Psoas muscle (tissue), 8 donors: ENCODE results near the gene SLC25A41. TPM values are rescaled to one million over a fixed set of nuclear protein-coding genes. Genes with fewer than 3 reads are reported as not detected.

Source experiments
- ATAC-seq, 4 donors: fragments of 200-7000 bp; cut with Tn5 transposase; one replicate each; pipeline ENCODE4 v1.9.1; 2020; ENCODE audit warnings: moderate library complexity in 3 of 4, mild to moderate bottlenecking in 2 of 4
- DNase-seq, 2 donors: peaks; one replicate each; pipeline ENCODE4 v3.0.0-alpha.2; 2020
- H3K27ac ChIP-seq: fragments of 200-600 bp; one replicate; pipeline ENCODE4 v1.8.0; 2022
- H3K27me3 ChIP-seq, 3 donors: fragments of 200-600 bp in 1 of 3; one replicate each; pipeline versions ENCODE4 v1.6.1 to v1.8.0; 2013 to 2022; ENCODE audit warnings: low read length in 2 of 3, mild to moderate bottlenecking in 2 of 3, moderate library complexity in 1 of 3; ENCODE audit not compliant: insufficient read depth in 3 of 3
- H3K36me3 ChIP-seq, 2 donors: fragments of 200-600 bp in 1 of 2; one replicate each; pipeline versions ENCODE4 v1.6.1 to v1.8.0; 2013 to 2022; ENCODE audit warnings: low read depth in 1 of 2, mild to moderate bottlenecking in 1 of 2, moderate library complexity in 1 of 2; ENCODE audit not compliant: insufficient read depth in 1 of 2
- H3K4me1 ChIP-seq: fragments of 200-600 bp; one replicate; pipeline ENCODE4 v1.8.0; 2022
- H3K4me3 ChIP-seq: fragments of 200-600 bp; one replicate; pipeline ENCODE4 v1.8.0; 2022; ENCODE audit warnings: mild to moderate bottlenecking
- H3K9me3 ChIP-seq: fragments of 200-600 bp; one replicate; pipeline ENCODE4 v1.8.0; 2022
- WGBS, 3 donors: extraction: QIAGEN DNeasy Blood & Tissue Kit; methylation state at CpG; one replicate each; pipeline versions ENCODE4 v1.1.6 to v1.1.7; 2013; 5-methylcytosine and 5-hydroxymethylcytosine counted together
- intact Hi-C, 2 donors: fragments of 100-400 bp; cut with DNase I; formaldehyde crosslinking; loops; one replicate each; pipeline versions ENCODE4 v1.11.0 to v1.14.2; 2022
- long read RNA-seq, 2 donors: library from polyadenylated mRNA; unstranded; transcript quantifications; one replicate each; pipeline ENCODE4 v2.0.0, GENCODE V29; 2021
- polyA plus RNA-seq, 3 donors: library from polyadenylated mRNA; stranded (reverse); fragments of 200-250 nt; gene quantifications; one replicate each; pipeline ENCODE4 v1.2.3, GENCODE V29; 2013
- total RNA-seq, 4 donors: library from RNA; stranded (reverse); fragmentation: NEBNext Ultra II Directional in 2 of 4; extraction: Animal tissue kit (Norgen Biotek cat#: 25700) in 2 of 4; gene quantifications; one replicate each; pipeline versions ENCODE4 v1.2.1 to v1.2.4, GENCODE V29; 2021 to 2023
- TF ChIP-seq, protein P1 (sequence below): fragments of 200-600 bp; IDR thresholded peaks from one replicate; pipeline ENCODE4 v1.8.0; 2022; ENCODE audit warnings: antibody characterized with exemption
- donor health status: healthy with polysubstance abuse.
- donor health status: DM: no; HTN: no; CAD: no; lungs with moderate emphysema.
- donor health status: Bipolar disorder and iron deficiency.
- donor health status: healthy.
- donor health status: DM: yes; HTN: yes; CAD: no.
- donor health status: DM: no; HTN: no; CAD: no.
- donor health status: DM: no; HTN: no; CAD: no.
- donor health status: DM: yes; HTN: yes; CAD: no.

The SLC25A41 gene
- total RNA-seq (under 1 TPM in 3 of 4 donors, not detected in 1; 0.15 to 0.60 (median 0.50) TPM), polyA plus RNA-seq (under 1 TPM; 0.07 to 0.45 (median 0.43) TPM)
- long read RNA-seq, donor 1: 0 reads
- long read RNA-seq, donor 2: 0 reads

GRCh38 chr19:6433663-6434062, at the start of gene SLC25A41:
Gene SLC25A41 (minus strand): TSS chr19:6433763. CDS start chr19:6433693, 70 bp downstream.
- no peak within 1 kb of the TSS for H3K27ac ChIP-seq
- WGBS, 3 donors: 91 to 93% (median 93%) methylated on average over 10 of the region's 10 CpGs

DNA sequence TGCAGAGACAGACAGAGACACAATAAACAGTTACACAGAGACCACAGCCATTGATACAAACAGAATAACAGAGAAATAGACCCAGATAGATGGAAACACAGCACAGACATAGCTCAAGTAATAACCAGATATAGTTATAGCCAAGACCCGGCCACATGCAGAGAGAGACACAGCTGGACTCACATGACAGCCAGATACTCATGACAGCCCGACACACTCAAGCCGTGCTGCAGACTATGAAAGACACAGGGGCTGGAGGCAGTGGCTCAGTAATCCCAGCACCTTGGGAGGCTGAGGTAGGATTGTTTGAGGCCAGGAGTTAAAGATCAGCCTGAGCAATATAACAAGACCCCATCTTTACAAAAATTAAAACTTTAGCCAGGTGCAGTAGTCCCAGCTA, 49.7 kb upstream of the SLC25A41 start:
- H3K36me3 ChIP-seq: no peaks in the 10 kb centered on the region
- no peaks in the 10 kb centered on the region for H3K9me3 ChIP-seq
- peaks cover 0 to 15% (median 4%) of the 10 kb centered on the region in 3 donors for H3K27me3 ChIP-seq
- TF ChIP-seq, protein P1, sequence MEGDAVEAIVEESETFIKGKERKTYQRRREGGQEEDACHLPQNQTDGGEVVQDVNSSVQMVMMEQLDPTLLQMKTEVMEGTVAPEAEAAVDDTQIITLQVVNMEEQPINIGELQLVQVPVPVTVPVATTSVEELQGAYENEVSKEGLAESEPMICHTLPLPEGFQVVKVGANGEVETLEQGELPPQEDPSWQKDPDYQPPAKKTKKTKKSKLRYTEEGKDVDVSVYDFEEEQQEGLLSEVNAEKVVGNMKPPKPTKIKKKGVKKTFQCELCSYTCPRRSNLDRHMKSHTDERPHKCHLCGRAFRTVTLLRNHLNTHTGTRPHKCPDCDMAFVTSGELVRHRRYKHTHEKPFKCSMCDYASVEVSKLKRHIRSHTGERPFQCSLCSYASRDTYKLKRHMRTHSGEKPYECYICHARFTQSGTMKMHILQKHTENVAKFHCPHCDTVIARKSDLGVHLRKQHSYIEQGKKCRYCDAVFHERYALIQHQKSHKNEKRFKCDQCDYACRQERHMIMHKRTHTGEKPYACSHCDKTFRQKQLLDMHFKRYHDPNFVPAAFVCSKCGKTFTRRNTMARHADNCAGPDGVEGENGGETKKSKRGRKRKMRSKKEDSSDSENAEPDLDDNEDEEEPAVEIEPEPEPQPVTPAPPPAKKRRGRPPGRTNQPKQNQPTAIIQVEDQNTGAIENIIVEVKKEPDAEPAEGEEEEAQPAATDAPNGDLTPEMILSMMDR: no peak
- no peak overlapping the region for H3K27ac ChIP-seq
- no peak overlapping the region for H3K4me3 ChIP-seq
- WGBS, 3 donors: 16 to 38% (median 24%) methylated on average over 3 of the region's 3 CpGs
- no peak for DNase-seq
- no peaks in the 10 kb centered on the region for H3K4me1 ChIP-seq
- intact Hi-C loops: no loop called here
- no peak for ATAC-seq

More at GRCh38 chr19:6433663-6434062, at the start of gene SLC25A41:
- no peaks in the 10 kb centered on the region for H3K4me1 ChIP-seq
- H3K9me3 ChIP-seq: no peaks in the 10 kb centered on the region
- intact Hi-C loops: no loop called here
- ATAC-seq (no peak), DNase-seq (no peak)
- H3K27me3 ChIP-seq: peaks cover 0 to 9% (median 0%) of the 10 kb centered on the region in 3 donors
- H3K4me3 ChIP-seq: no peak within 1 kb of the TSS
- no peaks in the 10 kb centered on the region for H3K36me3 ChIP-seq
- TF ChIP-seq, protein P1: no peak

GRCh38 chr19:6482343-6482686, 48.8 kb upstream of the SLC25A41 start:
- Histone ChIP-seq H3K4me3 (no peak overlapping the region), H3K27ac (no peak overlapping the region), H3K27me3 (peaks cover 0 to 17% (median 6%) of the 10 kb centered on the region in 3 donors), H3K9me3 (no peaks in the 10 kb centered on the region), H3K36me3 (no peaks in the 10 kb centered on the region), H3K4me1 (no peaks in the 10 kb centered on the region)
- DNase-seq (no peak), ATAC-seq (no peak)
- TF ChIP-seq, protein P1: no peak
- intact Hi-C loops: no loop called here
- 93 to 96% (median 94%) methylated on average over 8 of the region's 8 CpGs for WGBS, 3 donors

GRCh38 chr19:6481541-6482342, 48.2 kb upstream of the SLC25A41 start, which contains the start of gene DENND1C:
Gene DENND1C (minus strand): TSS chr19:6481787. CDS start chr19:6481695, 92 bp downstream.
- Histone ChIP-seq H3K9me3 (no peaks in the 10 kb centered on the region), H3K27me3 (peaks cover 0 to 22% (median 9%) of the 10 kb centered on the region in 3 donors), H3K4me3 (peak within 1 kb of the TSS; percentile 36), H3K4me1 (no peaks in the 10 kb centered on the region), H3K27ac (no peak within 1 kb of the TSS), H3K36me3 (no peaks in the 10 kb centered on the region)
- TF ChIP-seq, protein P1: peak; percentile 29
- DNase-seq: peak in 1 of 2 donors; percentile 36
- intact Hi-C loops: no loop called here
- peak in 1 of 4 donors; percentile 41 for ATAC-seq
- 28 to 33% (median 29%) methylated on average over 23 to 24 of the region's 24 CpGs for WGBS, 3 donors
